Measurements from ENCODE around the gene CRLF1.
"Not testable (repeated sequence)": the region's sequence is repeated elsewhere in the genome, so short reads cannot be mapped to it uniquely, and the experiment has no call there.

DNA sequence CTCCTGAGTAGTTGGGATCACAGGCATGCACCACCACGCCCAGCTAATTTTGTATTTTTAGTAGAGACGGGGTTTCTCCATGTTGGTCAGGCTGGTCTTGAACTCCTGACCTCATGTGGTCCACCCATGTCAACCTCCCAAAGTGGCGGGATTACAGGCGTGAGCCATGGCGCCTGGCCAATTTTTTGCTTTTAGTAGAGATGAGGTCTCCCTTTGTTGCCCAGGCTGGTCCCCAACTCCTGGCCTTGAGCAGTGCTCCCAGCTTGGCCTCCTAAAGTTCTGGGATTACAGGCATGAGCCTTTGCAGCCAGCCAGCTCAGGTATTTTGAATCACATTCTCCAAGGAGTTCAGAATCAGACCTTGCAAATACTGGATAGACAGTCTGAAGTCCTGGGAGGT is 13.9 kb downstream of the CRLF1 start:
- TF ChIP-seq, protein P1, sequence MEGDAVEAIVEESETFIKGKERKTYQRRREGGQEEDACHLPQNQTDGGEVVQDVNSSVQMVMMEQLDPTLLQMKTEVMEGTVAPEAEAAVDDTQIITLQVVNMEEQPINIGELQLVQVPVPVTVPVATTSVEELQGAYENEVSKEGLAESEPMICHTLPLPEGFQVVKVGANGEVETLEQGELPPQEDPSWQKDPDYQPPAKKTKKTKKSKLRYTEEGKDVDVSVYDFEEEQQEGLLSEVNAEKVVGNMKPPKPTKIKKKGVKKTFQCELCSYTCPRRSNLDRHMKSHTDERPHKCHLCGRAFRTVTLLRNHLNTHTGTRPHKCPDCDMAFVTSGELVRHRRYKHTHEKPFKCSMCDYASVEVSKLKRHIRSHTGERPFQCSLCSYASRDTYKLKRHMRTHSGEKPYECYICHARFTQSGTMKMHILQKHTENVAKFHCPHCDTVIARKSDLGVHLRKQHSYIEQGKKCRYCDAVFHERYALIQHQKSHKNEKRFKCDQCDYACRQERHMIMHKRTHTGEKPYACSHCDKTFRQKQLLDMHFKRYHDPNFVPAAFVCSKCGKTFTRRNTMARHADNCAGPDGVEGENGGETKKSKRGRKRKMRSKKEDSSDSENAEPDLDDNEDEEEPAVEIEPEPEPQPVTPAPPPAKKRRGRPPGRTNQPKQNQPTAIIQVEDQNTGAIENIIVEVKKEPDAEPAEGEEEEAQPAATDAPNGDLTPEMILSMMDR (IDR thresholded peaks at IDR 0.05): not testable (repeated sequence)
- not testable (repeated sequence) for TF ChIP-seq POLR2A (IDR thresholded peaks at IDR 0.05)

All from adrenal gland (tissue), 5 donors.